K562 (cell line): ENCODE data around the gene FAM53A. TPM values are rescaled to one million over a fixed set of nuclear protein-coding genes. Genes with fewer than 3 reads are reported as not detected.

Source experiments
- ATAC-seq: fragments of 200-7000 bp; cut with Tn5 transposase; 3 replicates; pipeline ENCODE4 v1.9.1; 2020; ENCODE audit warnings: moderate library complexity
- BruUV-seq: library from RNA; stranded (reverse); fragments of 400-500 nt; replicated peaks from 2 replicates; lab custom pipeline; 2021; lab: Mats Ljungman, UMichigan
- CTCF ChIA-PET: fragments of 300-600 bp; formaldehyde crosslinking; extraction: SDS; loops from one replicate; lab custom pipeline; 2021; ENCODE audit warnings: low intra/inter-chr PET ratio; lab: Yijun Ruan, JAX
- POLR2A ChIA-PET: fragments of 300-600, 350-650 bp; sonication (Branson Sonifier 250); formaldehyde crosslinking; extraction: SDS; loops from one replicate; lab custom pipeline; 2021; ENCODE audit warnings: antibody characterized with exemption, inconsistent platforms; lab: Yijun Ruan, JAX
- DNase-seq, 4 experiments: peaks; one replicate each; pipeline versions ENCODE4 v3.0.0 to v3.0.0-alpha.2; 2011 to 2018; ENCODE audit warnings: low spot score in 3 of 4, mixed read lengths in 3 of 4; ENCODE audit errors: extremely low read depth in 1 of 4
- FAIRE-seq: peaks from 2 replicates; lab custom pipeline; 2011; peaks lifted over from hg19 to GRCh38; lab: Jason Lieb, UNC
- H2AFZ ChIP-seq: 2 replicates; pipeline ENCODE4 v1.6.0; 2011; ENCODE audit warnings: low read depth, low read length, control low read depth, inconsistent platforms
- H3K27ac ChIP-seq: fragments of 200-600 bp; 3 replicates; pipeline ENCODE4 v1.8.0; 2011; ENCODE audit warnings: low read depth, mild to moderate bottlenecking, control low read depth, inconsistent platforms, low read length, moderate library complexity, mixed read lengths; ENCODE audit errors: extremely low read depth
- H3K27me3 ChIP-seq, 2 experiments: fragments of 300-600 bp in 1 of 2; 2 replicates in 1 of 2; 3 replicates in 1 of 2; pipeline versions ENCODE4 v1.6.0 to v1.8.0; 2011; ENCODE audit warnings: inconsistent platforms in 2 of 2, low read length in 2 of 2, mild to moderate bottlenecking in 1 of 2, mixed read lengths in 1 of 2, moderate library complexity in 1 of 2; ENCODE audit not compliant: control insufficient read depth in 2 of 2, insufficient read depth in 2 of 2
- H3K36me3 ChIP-seq: fragments of 300-600 bp; 3 replicates; pipeline ENCODE4 v1.8.0; 2011; ENCODE audit warnings: mild to moderate bottlenecking, low read length, inconsistent platforms; ENCODE audit not compliant: control insufficient read depth, insufficient read depth
- H3K4me1 ChIP-seq, 2 experiments: fragments of 200-600 bp in 1 of 2; replicated peaks in 1 of 2; 2 replicates in 1 of 2; 3 replicates in 1 of 2; pipeline versions ENCODE4 v1.5.1 to v1.8.0; 2011; ENCODE audit warnings: inconsistent platforms in 2 of 2, low read length in 2 of 2, mild to moderate bottlenecking in 1 of 2, mixed read lengths in 1 of 2, moderate library complexity in 1 of 2; ENCODE audit not compliant: control insufficient read depth in 2 of 2, insufficient read depth in 2 of 2
- H3K4me2 ChIP-seq: 2 replicates; pipeline ENCODE4 v1.6.1; 2011; ENCODE audit warnings: low read length, control low read depth, inconsistent platforms, mixed read lengths; ENCODE audit not compliant: insufficient read depth
- H3K4me3 ChIP-seq: fragments of 200-600 bp; sonication (generic), shearing (Covaris generic); 2 replicates; pipeline ENCODE4 v1.5.1; 2016; ENCODE audit warnings: control low read depth, inconsistent platforms
- H3K79me2 ChIP-seq: fragments of 200-600 bp; 3 replicates; pipeline ENCODE4 v1.8.0; 2011; ENCODE audit warnings: low read length, inconsistent platforms; ENCODE audit not compliant: control insufficient read depth, insufficient read depth
- H3K9ac ChIP-seq, 2 experiments: 2 replicates each; pipeline versions ENCODE4 v1.6.0 to v1.6.1; 2011; ENCODE audit warnings: low read depth in 2 of 2, low read length in 2 of 2, control low read depth in 1 of 2, inconsistent platforms in 1 of 2, mild to moderate bottlenecking in 1 of 2, mixed read lengths in 1 of 2; ENCODE audit not compliant: insufficient read depth in 1 of 2
- H3K9me1 ChIP-seq: one replicate; pipeline ENCODE4 v1.6.0; 2011; ENCODE audit warnings: inconsistent platforms, mild to moderate bottlenecking, low read length, moderate library complexity; ENCODE audit not compliant: control insufficient read depth, insufficient read depth
- H3K9me3 ChIP-seq: replicated peaks from 2 replicates; pipeline ENCODE4 v1.5.1; 2011; ENCODE audit warnings: low read depth, low read length, inconsistent platforms; ENCODE audit not compliant: control insufficient read depth, insufficient read depth
- H4K20me1 ChIP-seq: replicated peaks from 2 replicates; pipeline ENCODE4 v1.6.1; 2011; ENCODE audit warnings: low read length, inconsistent platforms, mixed read lengths; ENCODE audit not compliant: control insufficient read depth, insufficient read depth
- FOS ChIP-seq: IDR thresholded peaks from 3 replicates; pipeline ENCODE4 v1.6.1; 2011; ENCODE audit not compliant: insufficient read length; ENCODE audit errors: extremely low read depth
- KDM1A ChIP-seq, 2 experiments: fragments of 450-650 bp; IDR thresholded peaks; 2 replicates each; pipeline ENCODE4 v1.6.1; 2016; ENCODE audit warnings: mild to moderate bottlenecking in 2 of 2
- KLF10 ChIP-seq: fragments of 250-450 bp; sonication (Bioruptor Pico); IDR thresholded peaks from 2 replicates; pipeline ENCODE4 v1.6.1; 2021; ENCODE audit warnings: matching md5 sums
- MCM3 ChIP-seq: fragments of 450-650 bp; IDR thresholded peaks from 2 replicates; pipeline ENCODE4 v1.6.1; 2016
- SRF ChIP-seq, 2 experiments: fragments of 250-450, 450-650 bp in 1 of 2; sonication (Bioruptor Pico) in 1 of 2; sonication (generic) in 1 of 2; formaldehyde crosslinking; IDR thresholded peaks; 2 replicates each; pipeline versions ENCODE4 v1.5.0 to v1.5.1; 2020 to 2022; ENCODE audit warnings: mild to moderate bottlenecking in 1 of 2, missing genetic modification reagents in 1 of 2
- WHSC1 ChIP-seq: IDR thresholded peaks from one replicate; pipeline ENCODE4 v1.6.1; 2012; ENCODE audit warnings: low read length, control low read depth, inconsistent platforms
- ZSCAN32 ChIP-seq: fragments of 450-650 bp; formaldehyde crosslinking; IDR thresholded peaks from 2 replicates; pipeline ENCODE4 v1.4.0; 2020; ENCODE audit warnings: mild to moderate bottlenecking, moderate library complexity
- WGBS: fragments of 100-300 bp; shearing (Covaris generic); methylation state at CpG from one replicate; pipeline ENCODE4 v1.1.6; 2016; ENCODE audit warnings: low coverage, mixed read lengths; ENCODE audit not compliant: insufficient coverage; ENCODE audit errors: missing lambda C conversion rate; 5-methylcytosine and 5-hydroxymethylcytosine counted together
- in situ Hi-C: fragments of 300-500 bp; cut with MboI; formaldehyde crosslinking; loops from 4 replicates; pipeline ENCODE4 v1.15.0; 2018; ENCODE audit warnings: inconsistent platforms, mixed read lengths
- intact Hi-C: fragments of 100-400 bp; cut with micrococcal nuclease; formaldehyde crosslinking; loops from 2 replicates; pipeline ENCODE4 v1.14.2; 2022
- polyA plus RNA-seq, 8 experiments: library from polyadenylated mRNA; depleted of rRNA in 4 of 8; stranded (reverse) in 5 of 8; unstranded in 3 of 8; fragments of >200 nt; fragmentation: Nextera tagmentation in 2 of 8; fragmentation: Illumina TruSeq in 1 of 8; extraction: Ambion mirVana in 2 of 8; extraction: Trizol in 1 of 8; gene quantifications; 2 replicates each; pipeline versions ENCODE4 v1.2.1 to v1.2.3, GENCODE V29; 2011 to 2014; ENCODE audit warnings: inconsistent platforms in 1 of 8, missing spikeins in 1 of 8
- total RNA-seq, 7 experiments: library from RNA; depleted of rRNA in 6 of 7; stranded (reverse); fragments of >200 nt in 6 of 7; fragmentation: Illumina TruSeq in 2 of 7; extraction: Trizol in 2 of 7; gene quantifications; 2 replicates each; pipeline versions ENCODE4 v1.2.1 to v1.2.3, GENCODE V29; 2011 to 2021; ENCODE audit warnings: low replicate concordance in 1 of 7
- TF ChIP-seq, protein P1 (sequence below): IDR thresholded peaks from 2 replicates; pipeline ENCODE4 v1.6.1; 2011; ENCODE audit not compliant: insufficient read length; ENCODE audit errors: extremely low read depth
- TF ChIP-seq, protein P2 (sequence below): fragments of 250-450 bp; sonication (Bioruptor Pico); IDR thresholded peaks from 2 replicates; pipeline ENCODE4 v1.8.0; 2022; ENCODE audit warnings: inconsistent platforms, mild to moderate bottlenecking, moderate library complexity, borderline replicate concordance
- TF ChIP-seq, protein P3 (sequence below): sonication (generic); formaldehyde crosslinking; IDR thresholded peaks from 2 replicates; pipeline ENCODE4 v1.9.0; 2022; ENCODE audit warnings: mild to moderate bottlenecking, missing genetic modification reagents

The FAM53A gene
- total and polyA plus RNA-seq, 9 of the 15 experiments (the other 6 are each of a cell fraction or from before 2014, with no cell fraction given), result 0.53 to 2.7 (median 1.4) TPM; not detected in 2

DNA sequence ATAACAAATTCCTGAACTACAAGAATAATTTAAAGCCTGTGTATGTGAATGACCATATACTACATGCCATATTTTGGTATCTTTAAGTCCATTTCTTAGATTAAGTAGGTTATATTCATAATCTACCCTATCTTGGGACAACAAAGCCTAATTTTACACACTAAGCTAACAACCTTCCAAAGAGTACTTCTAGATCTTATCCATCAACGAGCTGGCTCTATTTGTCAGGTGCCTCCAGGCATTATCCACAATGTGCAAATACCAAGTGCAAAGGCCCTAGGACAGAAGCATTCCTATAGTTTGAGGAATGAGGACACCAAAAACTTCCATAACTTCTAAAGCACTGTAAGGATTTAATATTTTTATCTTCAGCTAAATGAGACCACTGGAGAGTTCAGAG, 24.5 kb upstream of the FAM53A start:
- H3K79me2 ChIP-seq, result peaks cover 96% of the 10 kb centered on the region
- H3K36me3 ChIP-seq, result peaks cover 67% of the 10 kb centered on the region
- H3K4me2 ChIP-seq, result peak overlapping the region; percentile 26; the same call in 1 of the 2 replicates
- no peak for ATAC-seq
- no peak overlapping the region for H2AFZ ChIP-seq
- POLR2A ChIA-PET, result interaction anchor here (0.6 to 6.8 kb wide), 9 partner anchors 8 to 162 kb away, joined by 3 to 49 read pairs (median 7); partner anchors contain the start of genes TACC3 and TMEM129
- no peak overlapping the region for H3K4me3 ChIP-seq
- intact Hi-C loops, result no loop called here
- TF ChIP-seq, protein P1, sequence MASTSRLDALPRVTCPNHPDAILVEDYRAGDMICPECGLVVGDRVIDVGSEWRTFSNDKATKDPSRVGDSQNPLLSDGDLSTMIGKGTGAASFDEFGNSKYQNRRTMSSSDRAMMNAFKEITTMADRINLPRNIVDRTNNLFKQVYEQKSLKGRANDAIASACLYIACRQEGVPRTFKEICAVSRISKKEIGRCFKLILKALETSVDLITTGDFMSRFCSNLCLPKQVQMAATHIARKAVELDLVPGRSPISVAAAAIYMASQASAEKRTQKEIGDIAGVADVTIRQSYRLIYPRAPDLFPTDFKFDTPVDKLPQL, result no peak
- TF ChIP-seq KLF10 (CRISPR knock-in tag), result no peak
- TF ChIP-seq, protein P2, sequence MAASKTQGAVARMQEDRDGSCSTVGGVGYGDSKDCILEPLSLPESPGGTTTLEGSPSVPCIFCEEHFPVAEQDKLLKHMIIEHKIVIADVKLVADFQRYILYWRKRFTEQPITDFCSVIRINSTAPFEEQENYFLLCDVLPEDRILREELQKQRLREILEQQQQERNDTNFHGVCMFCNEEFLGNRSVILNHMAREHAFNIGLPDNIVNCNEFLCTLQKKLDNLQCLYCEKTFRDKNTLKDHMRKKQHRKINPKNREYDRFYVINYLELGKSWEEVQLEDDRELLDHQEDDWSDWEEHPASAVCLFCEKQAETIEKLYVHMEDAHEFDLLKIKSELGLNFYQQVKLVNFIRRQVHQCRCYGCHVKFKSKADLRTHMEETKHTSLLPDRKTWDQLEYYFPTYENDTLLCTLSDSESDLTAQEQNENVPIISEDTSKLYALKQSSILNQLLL, result no peak
- no peak for TF ChIP-seq FOS
- no peak for TF ChIP-seq ZSCAN32 (CRISPR knock-in tag)
- no peak for TF ChIP-seq SRF (CRISPR knock-in tag; IDR thresholded peaks at IDR 0.05)
- no peak for TF ChIP-seq WHSC1
- TF ChIP-seq KDM1A (IDR thresholded peaks at IDR 0.05), result no peak
- TF ChIP-seq MCM3, result no peak
- TF ChIP-seq, protein P3, sequence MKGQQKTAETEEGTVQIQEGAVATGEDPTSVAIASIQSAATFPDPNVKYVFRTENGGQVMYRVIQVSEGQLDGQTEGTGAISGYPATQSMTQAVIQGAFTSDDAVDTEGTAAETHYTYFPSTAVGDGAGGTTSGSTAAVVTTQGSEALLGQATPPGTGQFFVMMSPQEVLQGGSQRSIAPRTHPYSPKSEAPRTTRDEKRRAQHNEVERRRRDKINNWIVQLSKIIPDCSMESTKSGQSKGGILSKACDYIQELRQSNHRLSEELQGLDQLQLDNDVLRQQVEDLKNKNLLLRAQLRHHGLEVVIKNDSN (CRISPR knock-in tag), result no peak
- no peak for DNase-seq
- no TSS peak for BruUV-seq
- WGBS, result 0% methylated on average over 1 of the region's 1 CpG
- H3K9me3 ChIP-seq, result no peaks in the 10 kb centered on the region
- in situ Hi-C loops, result no loop called here
- H3K27me3 ChIP-seq, result no peaks in the 10 kb centered on the region
- peaks cover 18 to 32% of the 10 kb centered on the region in 2 experiments; a peak in 4 of 5 replicates for H3K4me1 ChIP-seq
- no peak overlapping the region for H3K9ac ChIP-seq
- peaks cover 33% of the 10 kb centered on the region for H4K20me1 ChIP-seq
- CTCF ChIA-PET, result interaction anchor here (0.5 kb wide), 1 partner anchor 146 kb away, joined by 3 read pairs; no protein-coding TSS in a partner anchor
- peaks cover 3% of the 10 kb centered on the region for H3K9me1 ChIP-seq
- no peak for FAIRE-seq
- H3K27ac ChIP-seq, result no peak overlapping the region
